ENCODE data around the gene MAPK11. TPM values are rescaled to one million over a fixed set of nuclear protein-coding genes. Genes with fewer than 3 reads are reported as not detected.
A peak's percentile ranks its signal among the peaks of the same experiment; 100 is the strongest.

The MAPK11 gene
- total and polyA plus RNA-seq, 4 donors = 8.3 to 15.3 (median 11.9) TPM

- Histone ChIP-seq H3K4me1 (ENCODE audit: control insufficient read depth in 5 of 5, insufficient read depth in 5 of 5, low read length in 5 of 5) (peaks cover 0 to 3% (median 0%) of the 10 kb centered on the region in 5 donors), H3K36me3 (ENCODE audit: control insufficient read depth in 4 of 4, insufficient read depth in 4 of 4, low read length in 4 of 4) (peaks cover 16 to 82% (median 38%) of the 10 kb centered on the region in 4 donors), H3K9me3 (ENCODE audit: control insufficient read depth in 4 of 4, insufficient read depth in 3 of 4, low read length in 3 of 4) (no peaks in the 10 kb centered on the region), H3K4me3 (no peak overlapping the region), H3K27me3 (ENCODE audit: control insufficient read depth in 3 of 3, insufficient read depth in 3 of 3, low read length in 2 of 3) (no peaks in the 10 kb centered on the region), H3K27ac (ENCODE audit: low read depth in 1 of 2, low read length in 1 of 2) (no peak overlapping the region), H3K9ac (ENCODE audit: insufficient read depth in 1 of 2, low read length in 2 of 2) (no peak overlapping the region)
- DNase-seq (peak; percentile 72 to 84 (median 82)), ATAC-seq (ENCODE audit: insufficient read depth, low FRiP score) (peak; percentile 70)
- 67 to 70% methylated on average over 42 of the region's 42 CpGs for WGBS, 2 donors
- no peak for TF ChIP-seq CTCF (IDR thresholded peaks at IDR 0.05; ENCODE audit: control extremely low read depth, extremely low read depth)
These were observed 51.0 kb downstream of the MAPK11 start for GRCh38 chr22:50218996-50219727.

DNA sequence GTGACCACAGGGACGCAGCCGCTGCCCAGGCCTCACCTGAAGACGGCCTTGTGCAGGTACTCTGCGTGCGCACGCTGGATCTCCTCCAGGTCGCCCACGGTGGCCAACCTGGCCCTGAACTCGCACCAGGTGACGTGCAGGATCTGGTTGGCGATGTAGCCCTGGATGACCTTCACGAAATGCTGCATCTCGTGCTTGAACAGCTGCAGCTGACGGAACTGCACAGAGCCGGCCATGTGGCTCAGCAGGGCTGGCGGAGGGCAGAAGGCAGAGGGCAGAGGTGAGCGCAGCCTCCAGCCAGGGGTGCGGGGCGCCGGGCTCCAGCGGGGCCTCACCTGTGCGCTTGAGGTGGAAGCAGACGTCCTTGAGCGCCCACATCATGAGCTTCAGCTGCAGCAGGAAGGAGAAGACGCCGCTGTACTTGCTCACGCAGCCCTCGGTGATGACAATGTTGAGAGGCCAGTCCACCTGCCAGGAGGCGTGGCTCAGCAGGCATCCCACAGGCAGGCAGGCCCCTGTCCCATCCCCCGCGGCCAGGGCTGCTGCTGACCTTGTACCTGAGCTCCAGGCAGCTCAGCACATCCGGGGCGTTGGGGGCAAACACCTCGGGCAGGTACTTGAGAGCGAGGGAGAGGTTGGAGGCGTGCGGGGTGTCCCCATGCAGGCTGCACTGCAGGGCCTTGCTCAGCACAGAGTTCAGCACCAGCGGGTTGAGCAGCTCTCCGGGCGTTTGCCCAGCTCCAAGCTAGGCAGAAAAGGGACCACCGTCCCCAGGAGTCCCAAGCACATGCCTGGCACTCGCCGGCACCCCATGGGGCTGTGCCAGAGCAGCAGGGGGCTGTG lies 51.8 kb downstream of the MAPK11 start:
- H3K36me3 ChIP-seq (ENCODE audit: control insufficient read depth in 4 of 4, insufficient read depth in 4 of 4, low read length in 4 of 4) = peaks cover 14 to 80% (median 38%) of the 10 kb centered on the region in 4 donors
- H3K9me3 ChIP-seq (ENCODE audit: control insufficient read depth in 4 of 4, insufficient read depth in 3 of 4, low read length in 3 of 4) = no peaks in the 10 kb centered on the region
- H3K4me3 ChIP-seq = no peak overlapping the region
- 90 to 92% methylated on average over 42 to 43 of the region's 43 CpGs for WGBS, 2 donors
- TF ChIP-seq CTCF (IDR thresholded peaks at IDR 0.05; ENCODE audit: control extremely low read depth, extremely low read depth) = no peak
- no peak for DNase-seq
- H3K4me1 ChIP-seq (ENCODE audit: control insufficient read depth in 5 of 5, insufficient read depth in 5 of 5, low read length in 5 of 5) = peaks cover 0 to 3% (median 0%) of the 10 kb centered on the region in 5 donors
- no peaks in the 10 kb centered on the region for H3K27me3 ChIP-seq (ENCODE audit: control insufficient read depth in 3 of 3, insufficient read depth in 3 of 3, low read length in 2 of 3)
- ATAC-seq (ENCODE audit: insufficient read depth, low FRiP score) = no peak
- no peak overlapping the region for H3K9ac ChIP-seq (ENCODE audit: insufficient read depth in 1 of 2, low read length in 2 of 2)
- no peak overlapping the region for H3K27ac ChIP-seq (ENCODE audit: low read depth in 1 of 2, low read length in 1 of 2)

- WGBS, 2 donors = 90% methylated on average over 21 of the region's 21 CpGs
These were observed 52.5 kb downstream of the MAPK11 start for GRCh38 chr22:50217543-50218152.

More at GRCh38 chr22:50217543-50218152, 52.5 kb downstream of the MAPK11 start:
- Histone ChIP-seq H3K4me1 (ENCODE audit: control insufficient read depth in 5 of 5, insufficient read depth in 5 of 5, low read length in 5 of 5) (peaks cover 0 to 3% (median 0%) of the 10 kb centered on the region in 5 donors), H3K9me3 (ENCODE audit: control insufficient read depth in 4 of 4, insufficient read depth in 3 of 4, low read length in 3 of 4) (no peaks in the 10 kb centered on the region), H3K9ac (ENCODE audit: insufficient read depth in 1 of 2, low read length in 2 of 2) (no peak overlapping the region), H3K27ac (ENCODE audit: low read depth in 1 of 2, low read length in 1 of 2) (no peak overlapping the region), H3K27me3 (ENCODE audit: control insufficient read depth in 3 of 3, insufficient read depth in 3 of 3, low read length in 2 of 3) (no peaks in the 10 kb centered on the region), H3K36me3 (ENCODE audit: control insufficient read depth in 4 of 4, insufficient read depth in 4 of 4, low read length in 4 of 4) (peaks cover 14 to 77% (median 42%) of the 10 kb centered on the region in 4 donors), H3K4me3 (no peak overlapping the region)
- ATAC-seq (ENCODE audit: insufficient read depth, low FRiP score) (no peak), DNase-seq (no peak)
- TF ChIP-seq CTCF (IDR thresholded peaks at IDR 0.05; ENCODE audit: control extremely low read depth, extremely low read depth) = no peak
